SK-N-SH treated with all-trans-retinoic acid at 6 μM for 48 hours (cell line): Measurements from ENCODE around the gene KLHL25.

Experiments used
- GLIS3 ChIP-seq: fragments of 250-450 bp; sonication (Bioruptor Pico); IDR thresholded peaks from 2 replicates; pipeline ENCODE4 v1.5.0; 2020; ENCODE audit warnings: mild to moderate bottlenecking, moderate library complexity
- ZFP30 ChIP-seq: fragments of 450-650 bp; formaldehyde crosslinking; IDR thresholded peaks from 2 replicates; pipeline ENCODE4 v1.5.0; 2022; ENCODE audit warnings: mild to moderate bottlenecking, moderate library complexity
- ZNF8 ChIP-seq: fragments of 450-650 bp; formaldehyde crosslinking; IDR thresholded peaks from 2 replicates; pipeline ENCODE4 v1.5.0; 2020; ENCODE audit warnings: mild to moderate bottlenecking, moderate library complexity
- TF ChIP-seq, protein P1 (sequence below): fragments of 250-450 bp; sonication (Bioruptor Pico); IDR thresholded peaks from 2 replicates; pipeline ENCODE4 v1.5.1; 2020; ENCODE audit warnings: low read depth, mild to moderate bottlenecking, moderate library complexity
- TF ChIP-seq, protein P2 (sequence below): fragments of 250-450 bp; sonication (Bioruptor Pico); IDR thresholded peaks from 2 replicates; pipeline ENCODE4 v1.8.0; 2020; ENCODE audit warnings: mild to moderate bottlenecking, moderate library complexity, borderline replicate concordance

DNA sequence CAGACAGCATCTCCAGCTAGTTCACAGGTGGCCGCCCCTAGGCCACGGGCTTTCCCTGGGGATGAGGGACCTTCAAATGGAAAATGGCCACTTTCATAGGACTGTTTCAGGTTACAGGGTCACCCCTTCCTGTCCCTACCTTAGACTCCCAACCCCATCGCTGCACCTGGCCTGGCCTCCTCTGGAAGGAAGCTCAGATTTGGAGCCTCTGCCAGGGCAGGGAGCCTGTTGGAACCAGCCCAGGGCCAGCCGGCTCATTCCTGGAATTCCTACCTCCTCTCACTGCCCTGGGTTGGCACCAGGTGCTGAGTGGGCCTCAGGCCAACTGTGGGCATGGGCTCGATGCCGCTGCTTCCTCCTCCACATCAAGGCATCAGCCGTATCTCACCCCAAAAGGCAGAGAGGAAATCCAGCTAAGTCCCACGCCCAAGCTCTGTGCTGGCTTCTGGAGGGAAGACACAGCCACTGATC lies 42.2 kb downstream of the KLHL25 start:
- TF ChIP-seq, protein P1, sequence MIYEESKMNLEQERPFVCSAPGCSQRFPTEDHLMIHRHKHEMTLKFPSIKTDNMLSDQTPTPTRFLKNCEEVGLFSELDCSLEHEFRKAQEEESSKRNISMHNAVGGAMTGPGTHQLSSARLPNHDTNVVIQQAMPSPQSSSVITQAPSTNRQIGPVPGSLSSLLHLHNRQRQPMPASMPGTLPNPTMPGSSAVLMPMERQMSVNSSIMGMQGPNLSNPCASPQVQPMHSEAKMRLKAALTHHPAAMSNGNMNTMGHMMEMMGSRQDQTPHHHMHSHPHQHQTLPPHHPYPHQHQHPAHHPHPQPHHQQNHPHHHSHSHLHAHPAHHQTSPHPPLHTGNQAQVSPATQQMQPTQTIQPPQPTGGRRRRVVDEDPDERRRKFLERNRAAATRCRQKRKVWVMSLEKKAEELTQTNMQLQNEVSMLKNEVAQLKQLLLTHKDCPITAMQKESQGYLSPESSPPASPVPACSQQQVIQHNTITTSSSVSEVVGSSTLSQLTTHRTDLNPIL, result no peak
- no peak for TF ChIP-seq GLIS3 (CRISPR knock-in tag)
- TF ChIP-seq ZFP30 (CRISPR knock-in tag), result no peak
- no peak for TF ChIP-seq ZNF8 (CRISPR knock-in tag)
- TF ChIP-seq, protein P2, sequence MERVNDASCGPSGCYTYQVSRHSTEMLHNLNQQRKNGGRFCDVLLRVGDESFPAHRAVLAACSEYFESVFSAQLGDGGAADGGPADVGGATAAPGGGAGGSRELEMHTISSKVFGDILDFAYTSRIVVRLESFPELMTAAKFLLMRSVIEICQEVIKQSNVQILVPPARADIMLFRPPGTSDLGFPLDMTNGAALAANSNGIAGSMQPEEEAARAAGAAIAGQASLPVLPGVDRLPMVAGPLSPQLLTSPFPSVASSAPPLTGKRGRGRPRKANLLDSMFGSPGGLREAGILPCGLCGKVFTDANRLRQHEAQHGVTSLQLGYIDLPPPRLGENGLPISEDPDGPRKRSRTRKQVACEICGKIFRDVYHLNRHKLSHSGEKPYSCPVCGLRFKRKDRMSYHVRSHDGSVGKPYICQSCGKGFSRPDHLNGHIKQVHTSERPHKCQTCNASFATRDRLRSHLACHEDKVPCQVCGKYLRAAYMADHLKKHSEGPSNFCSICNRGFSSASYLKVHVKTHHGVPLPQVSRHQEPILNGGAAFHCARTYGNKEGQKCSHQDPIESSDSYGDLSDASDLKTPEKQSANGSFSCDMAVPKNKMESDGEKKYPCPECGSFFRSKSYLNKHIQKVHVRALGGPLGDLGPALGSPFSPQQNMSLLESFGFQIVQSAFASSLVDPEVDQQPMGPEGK (CRISPR knock-in tag), result no peak
